AG04450 (cell line): ENCODE results near the gene IFT57. TPM values are rescaled to one million over a fixed set of nuclear protein-coding genes. Genes with fewer than 3 reads are reported as not detected.

ENCODE experiments used
- CTCF ChIA-PET: fragments of 300-600, 350-600 bp; formaldehyde crosslinking; extraction: SDS; loops from one replicate; lab custom pipeline; 2022; ENCODE audit warnings: antibody characterized with exemption, inconsistent platforms; lab: Charles Lee
- POLR2A ChIA-PET: fragments of 350-600 bp; formaldehyde crosslinking; extraction: SDS; loops from one replicate; lab custom pipeline; 2021; ENCODE audit warnings: antibody characterized with exemption, inconsistent platforms; lab: Yijun Ruan, JAX
- DNase-seq: peaks from one replicate; pipeline ENCODE4 v3.0.0-alpha.2; 2011; ENCODE audit warnings: low read depth, low spot score
- H3K27ac ChIP-seq: one replicate; pipeline ENCODE4 v1.5.1; 2012; ENCODE audit warnings: low read depth, low read length, control low read depth
- H3K27me3 ChIP-seq: one replicate; pipeline ENCODE4 v1.6.0; 2012; ENCODE audit warnings: low read length; ENCODE audit not compliant: control insufficient read depth, insufficient read depth
- H3K4me3 ChIP-seq: 2 replicates; pipeline ENCODE4 v1.5.1; 2011; ENCODE audit warnings: mild to moderate bottlenecking, low read depth, low read length, control low read depth
- H3K9me3 ChIP-seq: 2 replicates; pipeline ENCODE4 v1.5.1; 2012; ENCODE audit warnings: low read length; ENCODE audit not compliant: control insufficient read depth, insufficient read depth
- CTCF ChIP-seq: IDR thresholded peaks from 2 replicates; pipeline ENCODE4 v1.5.1; 2011; ENCODE audit warnings: low read depth, low read length, control low read depth, inconsistent platforms
- polyA plus RNA-seq: library from polyadenylated mRNA; depleted of rRNA; stranded (reverse); fragments of >200 nt; gene quantifications from 2 replicates; pipeline ENCODE4 v1.2.3, GENCODE V29; 2011

Gene IFT57
- polyA plus RNA-seq, 1 experiment: 84.0 TPM

GRCh38 chr3:108180194-108180593 lies 42.0 kb downstream of the IFT57 start:
- no peaks in the 10 kb centered on the region for H3K9me3 ChIP-seq
- H3K4me3 ChIP-seq: no peak overlapping the region
- ChIA-PET POLR2A (no interaction called here), CTCF (no interaction called here)
- no peak overlapping the region for H3K27ac ChIP-seq
- TF ChIP-seq CTCF: no peak
- H3K27me3 ChIP-seq: no peaks in the 10 kb centered on the region
- no peak for DNase-seq

- Histone ChIP-seq H3K27me3 (no peaks in the 10 kb centered on the region), H3K9me3 (no peaks in the 10 kb centered on the region), H3K27ac (peak overlapping the region; percentile 33), H3K4me3 (no peak overlapping the region)
- no peak for DNase-seq
- ChIA-PET CTCF (interaction anchor here (1.0 kb wide), 2 partner anchors 15 to 299 kb away, joined by 3 to 4 read pairs; no protein-coding TSS in a partner anchor), POLR2A (no interaction called here)
- TF ChIP-seq CTCF: no peak
Observed at GRCh38 chr3:108178676-108179075, 43.5 kb downstream of the IFT57 start.

- H3K27ac ChIP-seq: no peak overlapping the region
- ChIA-PET CTCF (no interaction called here), POLR2A (no interaction called here)
- no peak for DNase-seq
- no peak overlapping the region for H3K4me3 ChIP-seq
- TF ChIP-seq CTCF: no peak
- H3K9me3 ChIP-seq: no peaks in the 10 kb centered on the region
- no peaks in the 10 kb centered on the region for H3K27me3 ChIP-seq
Observed at GRCh38 chr3:108177536-108177935, 44.7 kb downstream of the IFT57 start.

- no peak for DNase-seq
- Histone ChIP-seq H3K9me3 (no peaks in the 10 kb centered on the region), H3K27ac (peak overlapping the region; percentile 40), H3K27me3 (no peaks in the 10 kb centered on the region), H3K4me3 (no peak overlapping the region)
- ChIA-PET CTCF (no interaction called here), POLR2A (no interaction called here)
- no peak for TF ChIP-seq CTCF
Observed at GRCh38 chr3:108175352-108175751, 46.9 kb downstream of the IFT57 start.

- Histone ChIP-seq H3K9me3 (no peaks in the 10 kb centered on the region), H3K4me3 (no peak overlapping the region), H3K27me3 (no peaks in the 10 kb centered on the region), H3K27ac (no peak overlapping the region)
- POLR2A ChIA-PET: no interaction called here
- CTCF ChIA-PET: interaction anchor here (1.0 kb wide), 1 partner anchor 307 kb away, joined by 3 read pairs; no protein-coding TSS in a partner anchor
- TF ChIP-seq CTCF: no peak
- no peak for DNase-seq
Observed at GRCh38 chr3:108171106-108171505, 51.1 kb downstream of the IFT57 start.
